Measurements from ENCODE around the gene XPR1. TPM values are rescaled to one million over a fixed set of nuclear protein-coding genes. Genes with fewer than 3 reads are reported as not detected.
A peak's percentile ranks its signal among the peaks of the same experiment; 100 is the strongest.
"Not testable (repeated sequence)": the region's sequence is repeated elsewhere in the genome, so short reads cannot be mapped to it uniquely, and the experiment has no call there.

The XPR1 gene
- total RNA-seq, 1 experiment from 2014 or later = 31.9 TPM

DNA sequence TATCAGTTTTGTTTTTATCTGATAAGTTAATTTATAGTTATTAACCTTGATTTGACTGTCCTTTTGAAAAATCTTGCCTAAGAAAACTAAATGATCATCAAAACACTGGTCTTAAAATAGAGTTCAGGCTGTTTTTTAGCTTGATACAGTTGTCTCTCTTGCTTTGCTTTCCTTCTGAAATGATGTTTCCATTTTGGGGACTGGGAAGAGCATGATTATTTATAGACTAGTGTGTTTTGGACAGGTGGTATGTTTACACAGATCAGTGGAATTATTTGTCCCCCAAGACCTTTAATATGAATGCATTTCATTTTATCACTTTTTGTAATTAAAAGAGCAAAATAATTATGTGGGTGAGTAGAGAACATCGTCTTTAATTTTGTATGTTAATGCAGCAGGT, 90.8 kb downstream of the XPR1 start:
- no peak for DNase-seq (ENCODE audit: low read depth)

DNA sequence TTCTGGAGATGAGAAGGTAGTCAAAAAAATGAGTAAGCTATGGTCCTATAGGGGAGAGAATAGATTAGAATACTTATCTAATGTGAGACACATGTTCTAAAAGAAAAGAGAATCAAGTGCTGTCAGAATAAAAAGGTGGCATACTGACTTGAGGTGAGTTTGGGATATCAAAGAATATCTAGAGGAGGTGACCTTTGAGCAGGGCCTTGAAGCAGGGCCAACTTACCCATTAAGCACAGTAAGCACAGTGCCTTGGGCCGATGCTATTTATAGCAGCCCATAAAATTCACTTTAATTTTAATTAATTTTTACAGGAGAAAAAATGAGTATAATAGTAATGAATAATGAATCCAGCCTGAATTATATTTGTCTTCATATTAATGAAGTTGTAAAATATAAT, 92.2 kb downstream of the XPR1 start:
- peak; percentile 2 for DNase-seq (ENCODE audit: low read depth)

DNA sequence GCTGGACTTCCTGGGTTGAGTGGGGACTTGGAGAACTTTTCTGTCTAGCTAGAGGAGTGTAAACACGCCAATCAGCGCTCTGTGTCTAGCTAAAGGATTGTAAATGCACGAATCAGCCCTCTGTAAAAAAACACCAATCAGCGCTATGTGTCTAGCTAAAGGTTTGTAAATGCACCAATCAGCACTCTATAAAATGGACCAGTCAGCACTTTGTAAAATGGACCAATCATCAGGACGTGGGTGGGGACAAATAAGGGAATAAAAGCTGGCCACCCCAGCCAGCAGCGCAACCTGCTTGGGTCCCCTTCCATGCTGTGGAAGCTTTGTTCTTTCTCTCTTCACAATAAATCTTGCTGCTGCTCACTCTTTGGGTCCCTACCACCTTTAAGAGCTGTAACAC, 94.2 kb downstream of the XPR1 start:
- not testable (repeated sequence) for DNase-seq (ENCODE audit: low read depth)

GRCh38 chr1:180727751-180728150, 95.9 kb downstream of the XPR1 start:
- not testable (repeated sequence) for DNase-seq (ENCODE audit: low read depth)

DNA sequence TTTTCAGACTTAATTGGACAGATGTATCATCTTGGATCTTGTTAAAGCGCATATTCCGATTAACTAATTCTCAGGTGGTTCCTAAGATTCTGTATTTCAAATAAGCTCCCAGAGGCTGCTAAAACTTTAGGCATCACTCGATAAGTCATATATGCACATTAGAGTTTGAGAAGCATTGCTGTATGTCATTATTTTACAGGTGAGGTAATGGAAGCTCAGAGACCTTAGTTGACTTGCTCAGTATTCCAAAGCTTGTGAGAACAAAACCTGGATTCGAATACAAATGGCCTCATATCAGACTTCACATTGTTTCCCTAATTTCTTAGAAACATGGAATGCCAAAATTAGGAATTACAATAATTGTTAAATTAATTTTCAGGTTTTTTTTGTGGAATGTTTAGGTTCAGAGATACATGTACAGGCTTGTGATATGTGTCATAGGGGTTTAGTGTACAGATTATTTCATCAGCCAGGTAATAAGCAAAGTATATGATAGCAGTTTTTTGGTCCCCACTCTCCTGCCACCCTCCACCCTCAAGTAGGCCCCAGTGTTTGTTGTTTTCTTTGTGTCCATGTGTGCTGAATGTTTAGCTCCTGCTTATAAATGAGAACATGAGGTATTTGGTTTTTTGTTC, 96.8 kb downstream of the XPR1 start:
- DNase-seq (ENCODE audit: low read depth) = no peak

DNA sequence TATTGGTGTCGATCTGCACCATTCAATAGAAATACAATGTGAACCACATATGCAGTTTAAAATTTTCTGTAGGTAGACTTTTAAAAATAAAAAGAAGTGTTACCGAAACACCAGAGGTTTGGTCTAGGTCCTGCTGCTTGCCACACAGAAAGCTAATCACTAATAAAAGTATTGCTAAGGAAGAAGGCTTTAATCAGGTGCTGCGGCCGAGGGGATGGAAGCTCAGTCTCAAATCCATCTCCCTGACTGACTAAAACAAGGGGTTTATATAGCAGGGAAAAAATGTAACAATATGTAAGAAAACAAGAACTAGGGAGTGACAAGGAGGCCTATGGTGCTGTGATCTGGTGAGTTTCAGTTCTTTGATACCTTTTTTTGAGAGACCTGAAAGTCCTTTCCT, 99.3 kb downstream of the XPR1 start:
- no peak for DNase-seq (ENCODE audit: low read depth)

GRCh38 chr1:180732866-180733265, 101.0 kb downstream of the XPR1 start:
- DNase-seq (ENCODE audit: low read depth) = no peak

- DNase-seq (ENCODE audit: low read depth) = no peak
Observed at GRCh38 chr1:180734366-180734765, 102.5 kb downstream of the XPR1 start.

DNA sequence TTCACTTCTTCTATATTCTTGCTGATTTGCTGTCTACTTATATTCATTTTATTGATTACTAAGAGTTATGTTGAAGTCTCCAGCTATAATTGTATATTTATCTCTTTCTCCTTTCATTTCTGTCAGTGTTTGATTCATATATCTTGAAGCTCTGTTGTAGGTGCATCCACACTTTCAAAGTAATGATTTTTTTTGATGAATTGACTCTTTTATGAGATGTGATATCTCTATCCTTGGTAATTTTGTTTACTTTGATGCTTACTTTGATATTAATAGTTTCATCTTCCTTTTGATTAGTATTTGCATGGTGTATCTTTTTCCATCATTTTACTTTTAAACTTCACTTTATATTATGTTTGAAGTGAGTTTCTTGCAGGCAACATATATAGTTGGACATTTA, 110.8 kb downstream of the XPR1 start:
- DNase-seq (ENCODE audit: low read depth) = no peak

DNA sequence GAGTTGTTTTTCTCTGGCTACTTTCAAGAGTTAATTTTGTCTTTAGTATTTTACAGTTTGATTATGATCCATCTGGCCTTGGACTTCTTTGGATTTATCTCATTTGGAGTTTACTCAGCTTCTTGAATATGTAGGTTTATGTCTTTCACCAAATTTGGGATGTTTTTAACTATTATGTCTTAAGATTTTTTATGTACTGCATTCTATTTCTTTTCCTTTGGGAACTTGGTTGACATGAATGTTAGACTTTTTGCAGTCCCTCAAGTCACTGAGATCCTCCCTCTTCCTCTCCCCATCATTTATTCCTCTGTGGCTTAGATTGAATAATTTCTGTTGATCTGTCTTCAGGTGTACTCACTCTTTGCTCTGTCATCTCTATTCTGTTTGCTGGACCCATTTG, 112.0 kb downstream of the XPR1 start:
- no peak for DNase-seq (ENCODE audit: low read depth)

DNA sequence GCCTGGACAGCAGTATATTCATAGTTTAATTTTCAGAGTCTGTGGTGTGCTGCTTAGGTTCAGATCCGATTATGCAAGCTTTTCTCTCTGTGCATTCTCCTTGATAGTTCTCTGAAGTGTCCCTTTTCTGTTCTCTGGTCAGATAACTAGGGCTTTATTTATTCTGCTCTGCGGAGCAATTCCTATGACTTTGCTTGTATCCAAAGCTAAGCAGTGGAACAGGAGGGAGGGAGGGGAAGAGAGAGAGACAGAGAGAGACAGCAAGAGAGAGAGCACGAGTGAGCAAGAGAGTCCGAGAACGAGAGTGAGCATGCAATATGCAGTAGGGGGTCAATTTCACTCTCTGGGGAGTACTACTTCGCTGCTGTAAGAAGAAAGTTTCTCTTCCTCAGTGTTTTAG, 113.3 kb downstream of the XPR1 start:
- DNase-seq (ENCODE audit: low read depth) = no peak

- no peak for DNase-seq (ENCODE audit: low read depth)
Observed at GRCh38 chr1:180751921-180752320, 120.1 kb downstream of the XPR1 start.

- no peak for DNase-seq (ENCODE audit: low read depth)
Observed at GRCh38 chr1:180754453-180754852, 122.6 kb downstream of the XPR1 start.

GRCh38 chr1:180757657-180758056, 125.8 kb downstream of the XPR1 start:
- no peak for DNase-seq (ENCODE audit: low read depth)

GRCh38 chr1:180762796-180763195, 131.0 kb downstream of the XPR1 start:
- DNase-seq (ENCODE audit: low read depth) = no peak

DNA sequence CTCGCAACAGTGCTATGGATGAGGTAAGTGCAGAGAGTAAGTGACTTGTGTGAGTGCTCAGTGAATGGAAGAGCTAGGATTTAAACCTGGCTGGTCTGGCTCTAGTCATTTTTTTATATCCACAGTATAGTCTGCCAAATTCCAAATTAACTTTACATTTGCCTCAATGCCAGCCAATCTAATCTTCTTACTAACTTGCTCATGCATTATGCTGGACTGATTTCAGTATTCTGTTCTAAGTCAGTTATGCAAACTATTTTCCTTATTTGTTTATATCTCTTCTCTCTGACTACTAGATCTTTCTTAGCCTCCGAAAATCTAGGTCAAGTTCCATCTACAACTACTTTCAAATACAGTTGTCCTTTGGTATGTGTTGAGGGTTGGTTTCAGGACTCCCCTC, 133.3 kb downstream of the XPR1 start:
- DNase-seq (ENCODE audit: low read depth) = no peak

DNA sequence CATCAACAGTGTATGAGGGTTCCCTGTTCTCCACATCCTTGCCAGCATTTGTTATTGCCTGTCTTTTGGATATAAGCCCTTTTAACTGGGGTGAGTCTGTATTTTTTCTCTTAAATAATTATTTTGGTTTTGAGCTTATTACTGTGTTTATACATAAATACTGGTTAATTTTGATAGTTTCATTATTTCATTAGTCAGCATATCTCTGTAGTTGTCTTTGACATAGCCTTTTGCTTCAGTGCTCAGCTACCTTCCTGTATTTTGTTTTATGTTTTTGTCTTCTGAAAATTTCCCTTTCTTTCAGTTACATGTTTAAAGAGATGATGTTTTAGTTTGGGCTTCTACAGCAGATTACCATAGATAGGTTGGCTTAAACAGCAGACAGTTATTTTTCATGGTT, 138.1 kb downstream of the XPR1 start:
- no peak for DNase-seq (ENCODE audit: low read depth)

DNA sequence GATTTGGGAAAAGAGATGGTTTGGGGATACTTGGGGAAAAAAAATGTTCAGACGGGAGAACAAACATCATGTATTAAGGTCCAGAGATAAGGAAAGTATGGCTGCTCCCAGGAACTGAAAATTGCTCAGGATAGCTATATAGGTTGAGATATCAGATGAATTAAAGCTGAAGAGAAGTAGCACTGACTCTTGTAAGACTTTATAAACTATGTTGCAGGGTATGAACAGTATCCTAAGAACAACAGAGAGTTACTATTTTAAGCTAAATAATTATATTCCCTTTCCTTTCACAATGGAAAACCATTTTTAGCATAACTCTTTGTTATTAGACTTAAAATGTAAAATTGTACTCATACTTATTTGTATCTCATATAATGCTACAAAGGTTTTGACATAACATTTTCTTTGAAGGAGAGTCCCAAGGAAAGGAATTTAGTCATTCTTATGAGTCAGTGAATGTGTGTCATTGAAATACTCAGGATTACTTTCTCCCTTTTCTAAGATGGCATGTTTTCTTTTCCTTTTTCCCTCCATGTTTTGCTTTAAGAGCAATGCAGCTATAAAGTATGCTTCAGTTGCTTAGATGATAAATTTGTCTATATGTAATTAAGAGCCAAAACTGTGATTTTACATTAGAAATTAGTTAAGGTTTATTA, 141.5 kb downstream of the XPR1 start:
- DNase-seq (ENCODE audit: low read depth) = peak; percentile 65

DNA sequence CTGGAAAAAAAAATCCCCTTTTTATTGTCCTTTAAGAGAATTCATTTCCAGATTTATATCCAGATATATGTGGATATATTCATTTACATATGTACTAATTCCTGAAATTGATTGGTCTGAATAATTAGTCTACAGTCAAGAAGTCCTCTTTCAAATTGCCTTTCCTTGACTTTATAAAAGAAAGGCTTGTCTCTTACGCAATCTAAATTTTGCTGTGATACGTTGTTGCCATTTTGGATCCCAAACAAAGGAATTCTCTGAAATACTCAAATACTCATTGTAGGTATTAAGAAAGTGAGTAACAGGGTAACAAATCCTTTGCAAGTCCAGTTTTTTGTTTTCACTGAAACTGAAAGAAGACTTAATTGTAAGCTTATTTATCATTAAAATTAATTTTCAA, 144.0 kb downstream of the XPR1 start:
- no peak for DNase-seq (ENCODE audit: low read depth)

GRCh38 chr1:180777072-180777689, 145.4 kb downstream of the XPR1 start:
- DNase-seq (ENCODE audit: low read depth) = no peak

GRCh38 chr1:180778782-180779398, 147.1 kb downstream of the XPR1 start:
- peak; percentile 17 for DNase-seq (ENCODE audit: low read depth)

- DNase-seq (ENCODE audit: low read depth) = no peak
Observed at GRCh38 chr1:180779584-180779983, 147.8 kb downstream of the XPR1 start.

DNA sequence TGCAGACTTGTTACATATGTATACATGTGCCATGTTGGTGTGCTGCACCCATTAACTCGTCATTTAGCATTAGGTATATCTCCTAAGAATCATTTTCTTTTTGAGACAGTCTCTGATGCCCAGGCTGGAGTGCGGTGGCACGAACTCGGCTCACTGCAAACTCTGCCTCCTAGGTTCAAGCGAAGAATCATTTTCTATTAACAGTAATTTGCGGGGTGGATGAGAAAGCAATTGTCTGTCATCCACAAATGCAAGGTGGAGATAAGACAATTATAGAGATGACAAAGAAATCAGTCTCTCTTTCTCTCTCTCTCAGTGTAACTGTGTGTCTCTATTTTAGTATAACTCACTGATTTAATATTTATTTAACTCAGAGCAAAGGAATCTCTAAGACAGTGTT, 149.9 kb downstream of the XPR1 start:
- no peak for DNase-seq (ENCODE audit: low read depth)
